ENCODE results near the gene ITPRIPL1. TPM values are rescaled to one million over a fixed set of nuclear protein-coding genes. Genes with fewer than 3 reads are reported as not detected.

ITPRIPL1 gene
- polyA plus RNA-seq, 1 of the 3 experiments (the other 2 are of a cell fraction), result 5.0 TPM

DNA sequence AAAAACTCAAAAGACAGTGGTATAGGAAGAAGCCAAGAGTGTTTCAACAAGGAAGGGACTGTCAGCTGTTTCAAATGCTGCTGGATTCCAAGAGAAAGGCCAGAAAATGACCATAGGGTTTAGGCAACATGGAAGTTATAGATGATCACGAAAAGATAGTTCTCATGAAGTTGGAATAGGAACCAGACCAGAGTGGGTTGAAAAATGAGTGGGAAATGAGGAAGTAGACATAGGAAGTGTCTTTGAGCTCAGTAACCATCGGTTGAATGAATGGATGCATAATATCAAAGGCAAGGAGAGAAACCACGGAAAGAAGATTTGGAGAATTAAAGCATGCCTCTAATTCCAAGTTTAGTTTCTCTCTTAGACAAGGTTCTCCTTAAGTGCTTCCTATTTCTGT, 11.8 kb downstream of the ITPRIPL1 start:
- H4K20me1 ChIP-seq (ENCODE audit: insufficient read depth), result peaks cover 6% of the 10 kb centered on the region; the same call in 1 of the 2 replicates
- H3K27ac ChIP-seq (ENCODE audit: low read depth in 2 of 2, low read length in 1 of 2), result no peak overlapping the region
- peaks cover 12% of the 10 kb centered on the region for H3F3A ChIP-seq (replicated peaks; ENCODE audit: insufficient read depth)
- H3K9me3 ChIP-seq, result no peaks in the 10 kb centered on the region
- no peak for TF ChIP-seq ELF1 (IDR thresholded peaks at IDR 0.05)
- no peak for TF ChIP-seq CHD2 (IDR thresholded peaks at IDR 0.05; ENCODE audit: low read length, partially characterized antibody)
- TF ChIP-seq, protein P1, sequence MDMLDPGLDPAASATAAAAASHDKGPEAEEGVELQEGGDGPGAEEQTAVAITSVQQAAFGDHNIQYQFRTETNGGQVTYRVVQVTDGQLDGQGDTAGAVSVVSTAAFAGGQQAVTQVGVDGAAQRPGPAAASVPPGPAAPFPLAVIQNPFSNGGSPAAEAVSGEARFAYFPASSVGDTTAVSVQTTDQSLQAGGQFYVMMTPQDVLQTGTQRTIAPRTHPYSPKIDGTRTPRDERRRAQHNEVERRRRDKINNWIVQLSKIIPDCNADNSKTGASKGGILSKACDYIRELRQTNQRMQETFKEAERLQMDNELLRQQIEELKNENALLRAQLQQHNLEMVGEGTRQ (IDR thresholded peaks at IDR 0.05; ENCODE audit: borderline replicate concordance, low read depth, low read length), result no peak
- no peak for TF ChIP-seq RXRA (IDR thresholded peaks at IDR 0.05; ENCODE audit: borderline replicate concordance, low read depth)
- TF ChIP-seq FOSL2 (IDR thresholded peaks at IDR 0.05; ENCODE audit: borderline replicate concordance, low read depth), result no peak
- TF ChIP-seq, protein P2, sequence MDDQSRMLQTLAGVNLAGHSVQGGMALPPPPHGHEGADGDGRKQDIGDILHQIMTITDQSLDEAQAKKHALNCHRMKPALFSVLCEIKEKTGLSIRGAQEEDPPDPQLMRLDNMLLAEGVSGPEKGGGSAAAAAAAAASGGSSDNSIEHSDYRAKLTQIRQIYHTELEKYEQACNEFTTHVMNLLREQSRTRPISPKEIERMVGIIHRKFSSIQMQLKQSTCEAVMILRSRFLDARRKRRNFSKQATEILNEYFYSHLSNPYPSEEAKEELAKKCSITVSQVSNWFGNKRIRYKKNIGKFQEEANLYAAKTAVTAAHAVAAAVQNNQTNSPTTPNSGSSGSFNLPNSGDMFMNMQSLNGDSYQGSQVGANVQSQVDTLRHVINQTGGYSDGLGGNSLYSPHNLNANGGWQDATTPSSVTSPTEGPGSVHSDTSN (IDR thresholded peaks at IDR 0.05), result no peak
- TF ChIP-seq TAF1 (IDR thresholded peaks at IDR 0.05; ENCODE audit: borderline replicate concordance, low read depth, low read length), result no peak
- TF ChIP-seq NFIC (IDR thresholded peaks at IDR 0.05; ENCODE audit: borderline replicate concordance), result no peak
- TF ChIP-seq, protein P3, sequence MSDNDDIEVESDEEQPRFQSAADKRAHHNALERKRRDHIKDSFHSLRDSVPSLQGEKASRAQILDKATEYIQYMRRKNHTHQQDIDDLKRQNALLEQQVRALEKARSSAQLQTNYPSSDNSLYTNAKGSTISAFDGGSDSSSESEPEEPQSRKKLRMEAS (IDR thresholded peaks at IDR 0.05; ENCODE audit: low read depth), result no peak
- no peak for TF ChIP-seq FOXM1 (IDR thresholded peaks at IDR 0.05; ENCODE audit: low read depth)
- no peak for TF ChIP-seq TEAD4 (IDR thresholded peaks at IDR 0.05; ENCODE audit: borderline replicate concordance, insufficient read depth)
- TF ChIP-seq RFX5 (IDR thresholded peaks at IDR 0.05; ENCODE audit: low read length), result no peak
- TF ChIP-seq, protein P4, sequence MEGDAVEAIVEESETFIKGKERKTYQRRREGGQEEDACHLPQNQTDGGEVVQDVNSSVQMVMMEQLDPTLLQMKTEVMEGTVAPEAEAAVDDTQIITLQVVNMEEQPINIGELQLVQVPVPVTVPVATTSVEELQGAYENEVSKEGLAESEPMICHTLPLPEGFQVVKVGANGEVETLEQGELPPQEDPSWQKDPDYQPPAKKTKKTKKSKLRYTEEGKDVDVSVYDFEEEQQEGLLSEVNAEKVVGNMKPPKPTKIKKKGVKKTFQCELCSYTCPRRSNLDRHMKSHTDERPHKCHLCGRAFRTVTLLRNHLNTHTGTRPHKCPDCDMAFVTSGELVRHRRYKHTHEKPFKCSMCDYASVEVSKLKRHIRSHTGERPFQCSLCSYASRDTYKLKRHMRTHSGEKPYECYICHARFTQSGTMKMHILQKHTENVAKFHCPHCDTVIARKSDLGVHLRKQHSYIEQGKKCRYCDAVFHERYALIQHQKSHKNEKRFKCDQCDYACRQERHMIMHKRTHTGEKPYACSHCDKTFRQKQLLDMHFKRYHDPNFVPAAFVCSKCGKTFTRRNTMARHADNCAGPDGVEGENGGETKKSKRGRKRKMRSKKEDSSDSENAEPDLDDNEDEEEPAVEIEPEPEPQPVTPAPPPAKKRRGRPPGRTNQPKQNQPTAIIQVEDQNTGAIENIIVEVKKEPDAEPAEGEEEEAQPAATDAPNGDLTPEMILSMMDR (IDR thresholded peaks at IDR 0.05), result no peak
- no peak for TF ChIP-seq RAD21 (IDR thresholded peaks at IDR 0.05; ENCODE audit: low read length)
- H3K27me3 ChIP-seq (ENCODE audit: insufficient read depth), result no peaks in the 10 kb centered on the region
- ChIA-PET POLR2A (interaction anchor here (2.8 kb wide), 1 partner anchor 11 kb away, joined by 15 read pairs; the partner anchor contains the start of gene ITPRIPL1), CTCF (interaction anchor here (1.4 to 1.8 kb wide), 4 partner anchors 12 to 173 kb away, joined by 3 to 5 read pairs (median 4); no protein-coding TSS in a partner anchor)
- H3K9ac ChIP-seq, result peak overlapping the region; percentile 95; the same call in 1 of the 2 replicates
- peak overlapping the region; percentile 98; the same call in 1 of the 2 replicates for H3K4me2 ChIP-seq
- H3K4me1 ChIP-seq (ENCODE audit: control insufficient read depth in 1 of 2, insufficient read depth in 2 of 2, low read depth in 1 of 2, low read length in 1 of 2), result peaks cover 6 to 7% of the 10 kb centered on the region in 2 experiments; a peak in 2 of 4 replicates
- H3K79me2 ChIP-seq (ENCODE audit: insufficient read depth), result peaks cover 75% of the 10 kb centered on the region
- peak overlapping the region; percentile 60 to 93; a peak in 2 of 4 replicates for H3K4me3 ChIP-seq (ENCODE audit: low read depth in 2 of 2, low read length in 1 of 2)
- H3K9me2 ChIP-seq, result no peaks in the 10 kb centered on the region
- WGBS (ENCODE audit: low lambda C conversion rate), result 98% methylated on average over 3 of the region's 3 CpGs
- peak overlapping the region; percentile 77; the same call in 1 of the 2 replicates for H2AFZ ChIP-seq (ENCODE audit: low read depth)
- H3K36me3 ChIP-seq (replicated peaks in 1 of 2; ENCODE audit: control insufficient read depth in 1 of 2, insufficient read depth in 2 of 2, low read length in 1 of 2), result no peaks in the 10 kb centered on the region
- no peak for DNase-seq
